GM13977 (cell line): ENCODE results near the gene CGAS.
"Not testable (repeated sequence)": the region's sequence is repeated elsewhere in the genome, so short reads cannot be mapped to it uniquely, and the experiment has no call there.

ENCODE experiments used
- DNase-seq: peaks from one replicate; pipeline ENCODE4 v3.0.0; 2012; ENCODE audit warnings: low spot score
- CTCF ChIP-seq: IDR thresholded peaks from 2 replicates; pipeline ENCODE4 v1.5.1; 2012; ENCODE audit warnings: mild to moderate bottlenecking, control low read depth; ENCODE audit not compliant: insufficient read depth; ENCODE audit errors: extremely low read depth, missing control alignments
- in situ Hi-C: fragments of 300-500 bp; cut with MboI; formaldehyde crosslinking; loops from one replicate; pipeline ENCODE4 v1.12.0; 2022; ENCODE audit warnings: low sequenced_read_pairs, low pct_unique_long_range_greater_than_20kb, mixed read lengths, inconsistent platforms; ENCODE audit not compliant: unreplicated experiment

Gene CGAS

GRCh38 chr6:73476723-73477122, 24.6 kb upstream of the CGAS start:
- no peak for DNase-seq
- in situ Hi-C loops: no loop called here
- TF ChIP-seq CTCF: no peak

DNA sequence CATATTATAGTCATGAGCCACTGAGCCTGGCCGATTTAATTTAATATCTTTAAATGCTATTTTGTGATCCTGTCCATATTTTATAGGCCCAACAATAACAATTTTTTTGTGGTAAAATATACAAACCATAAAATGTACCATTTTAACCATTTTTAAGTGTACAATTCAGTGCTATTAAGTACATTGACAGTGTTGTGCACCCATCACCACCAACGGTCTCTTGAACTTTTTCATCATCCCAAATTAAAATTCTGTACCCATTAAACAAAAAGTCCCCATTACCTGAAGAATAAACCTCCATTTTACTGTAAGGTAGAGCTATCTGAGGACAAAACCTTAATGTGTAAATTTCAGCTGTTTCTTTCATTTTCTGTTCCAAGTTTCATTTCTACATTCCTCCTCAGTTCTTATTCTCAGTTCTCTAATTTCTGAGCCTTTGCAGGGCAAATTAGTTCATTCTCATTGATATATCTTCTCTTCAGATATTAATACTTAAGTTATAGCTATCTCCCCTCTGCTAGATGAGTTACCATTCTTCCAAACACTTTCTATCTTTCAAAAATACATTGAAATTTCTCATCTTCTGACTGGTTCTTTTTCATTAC, 19.7 kb upstream of the CGAS start:
- TF ChIP-seq CTCF: no peak
- in situ Hi-C loops: no loop called here
- DNase-seq: peak; percentile 53

GRCh38 chr6:73461537-73462350, 9.6 kb upstream of the CGAS start, which contains the start of gene MTO1:
MTO1 (plus strand) TSS chr6:73461737; CDS start chr6:73461855, 118 bp downstream.
- in situ Hi-C loops: no loop called here
- no peak for TF ChIP-seq CTCF
- peak; percentile 84 for DNase-seq

DNA sequence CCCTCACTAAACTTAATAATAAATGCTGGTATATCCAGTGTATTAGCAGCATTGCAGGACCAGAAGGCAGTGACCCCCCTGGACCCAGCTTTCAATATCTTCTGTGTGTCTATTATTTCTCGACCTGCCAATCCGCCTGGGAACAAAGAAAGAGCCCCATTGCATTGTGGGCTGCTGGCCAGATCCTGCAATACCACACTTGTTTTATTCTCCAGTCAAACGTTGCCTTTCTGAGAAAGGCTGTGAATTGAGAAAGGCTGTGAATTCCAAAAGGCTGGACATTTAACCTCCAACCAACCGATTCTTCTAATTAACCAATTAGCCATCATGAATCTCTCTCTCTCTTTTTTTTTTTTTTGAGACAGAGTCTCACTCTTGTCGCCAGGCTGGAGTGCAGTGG, 8.0 kb upstream of the CGAS start:
- no peak for TF ChIP-seq CTCF
- in situ Hi-C loops: no loop called here
- DNase-seq: no peak

DNA sequence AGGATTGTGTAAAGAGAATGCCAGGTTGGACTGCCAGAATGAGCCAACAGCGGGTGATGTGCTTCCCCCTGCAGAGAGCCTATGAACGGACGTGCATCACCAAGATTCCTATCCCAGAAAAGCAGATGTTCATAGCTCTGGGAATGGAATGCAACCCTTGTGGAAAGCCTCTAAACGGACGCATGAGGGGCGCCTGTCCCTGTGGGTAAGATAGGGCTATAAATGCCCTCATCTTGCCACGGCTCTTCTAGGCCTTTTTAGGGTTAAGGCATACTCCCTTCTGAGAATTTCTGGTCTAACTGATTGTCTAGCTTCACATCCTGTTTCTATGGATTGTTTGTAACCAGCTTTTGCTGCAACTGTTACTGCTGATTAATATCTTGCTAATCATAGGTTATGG, 7.4 kb upstream of the CGAS start:
- DNase-seq, in situ Hi-C loops: not testable (repeated sequence)

- no peak for DNase-seq
- in situ Hi-C loops: no loop called here
- TF ChIP-seq CTCF: no peak
These were observed 4.0 kb upstream of the CGAS start for GRCh38 chr6:73455865-73456629.
